ENCODE data around the gene DCDC2B.
"Not testable (repeated sequence)": the region's sequence is repeated elsewhere in the genome, so short reads cannot be mapped to it uniquely, and the experiment has no call there.

The DCDC2B gene

GRCh38 chr1:32228771-32229170 lies 19.9 kb downstream of the DCDC2B start:
- DNase-seq, result no peak

GRCh38 chr1:32231843-32232432 lies 23.0 kb downstream of the DCDC2B start:
- DNase-seq, result no peak

GRCh38 chr1:32232558-32233304 lies 23.8 kb downstream of the DCDC2B start:
- no peak for DNase-seq

- no peak for DNase-seq
Measured at GRCh38 chr1:32234792-32235191, 25.9 kb downstream of the DCDC2B start.

GRCh38 chr1:32239337-32239736 lies 30.4 kb downstream of the DCDC2B start:
- DNase-seq, result no peak

- DNase-seq, result no peak
Measured at GRCh38 chr1:32239790-32240139, 30.9 kb downstream of the DCDC2B start.

GRCh38 chr1:32240140-32240951 lies 31.5 kb downstream of the DCDC2B start:
- peak; percentile 74 for DNase-seq

- peak; percentile 78 for DNase-seq
Measured at GRCh38 chr1:32241001-32241763, 32.3 kb downstream of the DCDC2B start.

GRCh38 chr1:32242341-32242851 lies 33.5 kb downstream of the DCDC2B start:
- peak; percentile 32 for DNase-seq

GRCh38 chr1:32246888-32247273 lies 38.0 kb downstream of the DCDC2B start, which contains the start of gene FAM167B:
Gene FAM167B (plus strand): TSS chr1:32247222. CDS start chr1:32247422, 200 bp downstream.
- no peak for DNase-seq

- DNase-seq, result no peak
Measured at GRCh38 chr1:32247452-32247851, 38.6 kb downstream of the DCDC2B start.

GRCh38 chr1:32247983-32248889 lies 39.3 kb downstream of the DCDC2B start:
- DNase-seq, result peak; percentile 91

- DNase-seq, result no peak
Measured at GRCh38 chr1:32249831-32250525, 41.1 kb downstream of the DCDC2B start.

- no peak for DNase-seq
Measured at GRCh38 chr1:32250893-32251716, 42.2 kb downstream of the DCDC2B start, which contains the start of gene LCK. Gene LCK (plus strand): TSS chr1:32251265. CDS start chr1:32274330, 23,065 bp downstream.

GRCh38 chr1:32255072-32256071 lies 46.5 kb downstream of the DCDC2B start:
- DNase-seq, result no peak

GRCh38 chr1:32256473-32257226 lies 47.8 kb downstream of the DCDC2B start:
- DNase-seq, result no peak

- DNase-seq, result no peak
Measured at GRCh38 chr1:32257227-32257508, 48.3 kb downstream of the DCDC2B start.

- DNase-seq, result not testable (repeated sequence)
Measured at GRCh38 chr1:32263236-32263593, 54.3 kb downstream of the DCDC2B start.
